Ishikawa (cell line): ENCODE measurements around the gene EP300.

Source experiments
- CEBPB ChIP-seq: IDR thresholded peaks from 2 replicates; pipeline ENCODE4 v1.6.1; 2012
- CREB1 ChIP-seq: IDR thresholded peaks from 2 replicates; pipeline ENCODE4 v1.6.1; 2012; ENCODE audit warnings: low read depth
- EGR1 ChIP-seq: IDR thresholded peaks from 2 replicates; pipeline ENCODE4 v1.6.1; 2012
- EP300 ChIP-seq: IDR thresholded peaks from 2 replicates; pipeline ENCODE4 v1.6.1; 2012; ENCODE audit warnings: borderline replicate concordance
- FOXM1 ChIP-seq: IDR thresholded peaks from 2 replicates; pipeline ENCODE4 v1.6.1; 2012; ENCODE audit warnings: low read depth, borderline replicate concordance
- NFIC ChIP-seq: IDR thresholded peaks from 2 replicates; pipeline ENCODE4 v1.6.1; 2012
- RAD21 ChIP-seq: IDR thresholded peaks from 2 replicates; pipeline ENCODE4 v1.6.1; 2012; ENCODE audit warnings: low read depth
- TAF1 ChIP-seq: IDR thresholded peaks from 2 replicates; pipeline ENCODE4 v1.6.1; 2012; ENCODE audit warnings: low read depth, mild to moderate bottlenecking
- TCF12 ChIP-seq: IDR thresholded peaks from 2 replicates; pipeline ENCODE4 v1.6.1; 2012; ENCODE audit warnings: low read depth
- TEAD4 ChIP-seq: IDR thresholded peaks from 2 replicates; pipeline ENCODE4 v1.6.1; 2012
- YY1 ChIP-seq: IDR thresholded peaks from 2 replicates; pipeline ENCODE4 v1.6.1; 2012; ENCODE audit warnings: low read depth
- ZBTB7A ChIP-seq: IDR thresholded peaks from 2 replicates; pipeline ENCODE4 v1.6.1; 2012; ENCODE audit warnings: low read depth
- TF ChIP-seq, protein P1 (sequence below): IDR thresholded peaks from 2 replicates; pipeline ENCODE4 v1.6.1; 2012
- TF ChIP-seq, protein P2 (sequence below): IDR thresholded peaks from 2 replicates; pipeline ENCODE4 v1.6.1; 2012
- TF ChIP-seq, protein P3 (sequence below): IDR thresholded peaks from 2 replicates; pipeline ENCODE4 v1.6.1; 2012; ENCODE audit warnings: low read depth, mild to moderate bottlenecking

Gene EP300

DNA sequence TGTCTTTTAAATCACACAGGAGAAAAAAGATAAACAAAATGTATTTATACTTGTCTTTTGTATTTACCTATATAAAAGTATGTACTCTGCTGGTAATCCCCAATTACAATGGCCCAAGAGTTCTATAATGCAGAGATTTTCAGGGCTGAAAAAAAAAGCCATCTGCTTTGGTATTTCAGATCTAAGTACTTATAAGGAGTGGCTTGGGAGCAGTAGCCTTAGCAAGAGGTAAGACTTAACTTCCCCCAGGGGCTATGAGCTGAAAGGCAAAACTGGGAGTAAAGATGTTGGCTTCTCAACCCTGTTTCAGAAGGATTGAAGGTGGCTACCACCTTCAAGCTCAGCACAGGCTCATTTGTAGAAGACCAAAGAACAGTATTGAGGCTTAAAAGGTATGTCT lies 35.3 kb upstream of the EP300 start:
- TF ChIP-seq TEAD4 = no peak
- TF ChIP-seq RAD21 = no peak
- no peak for TF ChIP-seq CEBPB
- no peak for TF ChIP-seq NFIC
- no peak for TF ChIP-seq EP300
- no peak for TF ChIP-seq ZBTB7A
- TF ChIP-seq, protein P1, sequence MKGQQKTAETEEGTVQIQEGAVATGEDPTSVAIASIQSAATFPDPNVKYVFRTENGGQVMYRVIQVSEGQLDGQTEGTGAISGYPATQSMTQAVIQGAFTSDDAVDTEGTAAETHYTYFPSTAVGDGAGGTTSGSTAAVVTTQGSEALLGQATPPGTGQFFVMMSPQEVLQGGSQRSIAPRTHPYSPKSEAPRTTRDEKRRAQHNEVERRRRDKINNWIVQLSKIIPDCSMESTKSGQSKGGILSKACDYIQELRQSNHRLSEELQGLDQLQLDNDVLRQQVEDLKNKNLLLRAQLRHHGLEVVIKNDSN = no peak
- no peak for TF ChIP-seq CREB1
- TF ChIP-seq TAF1 = no peak
- TF ChIP-seq, protein P2, sequence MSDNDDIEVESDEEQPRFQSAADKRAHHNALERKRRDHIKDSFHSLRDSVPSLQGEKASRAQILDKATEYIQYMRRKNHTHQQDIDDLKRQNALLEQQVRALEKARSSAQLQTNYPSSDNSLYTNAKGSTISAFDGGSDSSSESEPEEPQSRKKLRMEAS = no peak
- TF ChIP-seq, protein P3, sequence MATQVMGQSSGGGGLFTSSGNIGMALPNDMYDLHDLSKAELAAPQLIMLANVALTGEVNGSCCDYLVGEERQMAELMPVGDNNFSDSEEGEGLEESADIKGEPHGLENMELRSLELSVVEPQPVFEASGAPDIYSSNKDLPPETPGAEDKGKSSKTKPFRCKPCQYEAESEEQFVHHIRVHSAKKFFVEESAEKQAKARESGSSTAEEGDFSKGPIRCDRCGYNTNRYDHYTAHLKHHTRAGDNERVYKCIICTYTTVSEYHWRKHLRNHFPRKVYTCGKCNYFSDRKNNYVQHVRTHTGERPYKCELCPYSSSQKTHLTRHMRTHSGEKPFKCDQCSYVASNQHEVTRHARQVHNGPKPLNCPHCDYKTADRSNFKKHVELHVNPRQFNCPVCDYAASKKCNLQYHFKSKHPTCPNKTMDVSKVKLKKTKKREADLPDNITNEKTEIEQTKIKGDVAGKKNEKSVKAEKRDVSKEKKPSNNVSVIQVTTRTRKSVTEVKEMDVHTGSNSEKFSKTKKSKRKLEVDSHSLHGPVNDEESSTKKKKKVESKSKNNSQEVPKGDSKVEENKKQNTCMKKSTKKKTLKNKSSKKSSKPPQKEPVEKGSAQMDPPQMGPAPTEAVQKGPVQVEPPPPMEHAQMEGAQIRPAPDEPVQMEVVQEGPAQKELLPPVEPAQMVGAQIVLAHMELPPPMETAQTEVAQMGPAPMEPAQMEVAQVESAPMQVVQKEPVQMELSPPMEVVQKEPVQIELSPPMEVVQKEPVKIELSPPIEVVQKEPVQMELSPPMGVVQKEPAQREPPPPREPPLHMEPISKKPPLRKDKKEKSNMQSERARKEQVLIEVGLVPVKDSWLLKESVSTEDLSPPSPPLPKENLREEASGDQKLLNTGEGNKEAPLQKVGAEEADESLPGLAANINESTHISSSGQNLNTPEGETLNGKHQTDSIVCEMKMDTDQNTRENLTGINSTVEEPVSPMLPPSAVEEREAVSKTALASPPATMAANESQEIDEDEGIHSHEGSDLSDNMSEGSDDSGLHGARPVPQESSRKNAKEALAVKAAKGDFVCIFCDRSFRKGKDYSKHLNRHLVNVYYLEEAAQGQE = no peak
- no peak for TF ChIP-seq TCF12
- TF ChIP-seq EGR1 = no peak
- no peak for TF ChIP-seq YY1
- TF ChIP-seq FOXM1 = no peak

DNA sequence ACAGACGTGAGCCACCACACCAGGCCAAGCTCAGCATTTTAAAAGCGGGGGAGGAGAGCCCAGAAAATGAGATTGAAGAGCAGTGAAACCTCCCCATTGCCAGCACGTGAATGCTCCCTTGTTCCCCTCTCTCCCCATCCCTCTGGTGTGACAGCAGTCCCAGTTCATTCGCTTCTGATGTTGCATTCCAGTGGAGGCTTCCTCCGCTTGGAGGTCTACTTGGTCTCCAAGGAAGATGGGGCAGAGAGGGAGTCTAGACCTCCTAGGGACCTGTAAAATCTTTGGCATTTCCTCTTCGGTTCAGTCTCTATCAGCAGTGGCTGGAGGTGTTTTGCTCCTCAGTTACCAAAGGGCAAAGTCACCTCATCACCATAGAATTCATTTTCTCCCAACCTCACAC lies 30.2 kb upstream of the EP300 start:
- TF ChIP-seq CREB1 (no peak), FOXM1 (no peak), YY1 (no peak), EP300 (no peak), TCF12 (no peak), NFIC (no peak)
- TF ChIP-seq, protein P2 = no peak
- TF ChIP-seq, protein P3 = no peak

DNA sequence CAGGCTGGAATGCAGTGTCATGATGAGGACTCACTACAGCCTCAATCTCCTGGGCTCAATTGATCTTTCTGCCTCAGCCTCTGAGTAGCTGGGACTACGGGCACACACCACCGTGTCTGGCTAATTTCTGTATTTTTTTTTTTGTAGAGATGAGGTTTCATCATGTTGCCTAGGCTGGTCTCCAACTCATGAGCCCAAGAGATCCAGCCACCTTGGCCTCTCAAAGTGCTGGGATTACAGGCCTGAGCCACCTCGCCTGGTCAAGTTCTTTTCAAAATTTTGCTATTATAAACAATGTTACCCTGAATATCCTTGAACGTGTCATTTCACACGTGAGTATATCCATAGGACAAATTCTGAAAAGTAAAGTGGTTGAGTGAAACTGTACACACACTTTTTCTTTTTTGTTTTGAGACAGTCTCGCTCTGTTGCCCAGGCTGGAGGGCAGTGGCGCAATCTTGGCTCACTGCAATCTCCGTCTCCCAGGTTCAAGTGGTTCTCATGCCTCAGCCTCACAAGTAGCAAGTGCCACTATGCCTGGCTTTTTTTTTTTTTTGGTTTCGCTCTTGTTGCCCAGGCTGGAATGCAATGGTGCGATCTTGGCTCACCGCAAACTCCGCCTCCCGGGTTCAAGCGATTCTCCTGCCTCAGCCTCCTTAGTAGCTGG lies 21.6 kb upstream of the EP300 start:
- TF ChIP-seq CEBPB (0 out of 2 replicates have a peak, but pooled peaks have one; percentile 32), TCF12 (no peak)

DNA sequence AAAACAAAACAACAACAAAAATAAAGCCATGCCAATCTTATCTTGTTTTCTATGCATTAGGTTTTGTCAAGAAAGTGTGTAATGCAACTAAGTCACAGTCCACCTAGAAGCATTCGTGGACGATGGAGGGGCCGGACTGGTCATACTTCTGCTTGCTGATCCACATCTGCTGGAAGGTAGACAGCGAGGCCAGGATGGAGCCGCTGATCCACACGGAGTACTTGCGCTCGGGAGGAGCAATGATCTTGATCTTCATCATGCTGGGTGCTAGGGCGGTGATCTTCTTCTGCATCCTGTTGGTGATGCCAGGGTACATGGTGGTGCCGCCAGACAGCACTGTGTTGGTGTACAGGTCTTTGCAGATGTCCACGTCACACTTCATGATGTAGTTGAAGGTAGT lies 18.3 kb upstream of the EP300 start:
- TF ChIP-seq ZBTB7A = no peak
- no peak for TF ChIP-seq NFIC
- TF ChIP-seq, protein P1 = no peak
- TF ChIP-seq TAF1 = no peak
- TF ChIP-seq RAD21 = no peak
- TF ChIP-seq CEBPB = no peak
- no peak for TF ChIP-seq EP300
- no peak for TF ChIP-seq EGR1
- TF ChIP-seq TCF12 = no peak
- TF ChIP-seq CREB1 = no peak

DNA sequence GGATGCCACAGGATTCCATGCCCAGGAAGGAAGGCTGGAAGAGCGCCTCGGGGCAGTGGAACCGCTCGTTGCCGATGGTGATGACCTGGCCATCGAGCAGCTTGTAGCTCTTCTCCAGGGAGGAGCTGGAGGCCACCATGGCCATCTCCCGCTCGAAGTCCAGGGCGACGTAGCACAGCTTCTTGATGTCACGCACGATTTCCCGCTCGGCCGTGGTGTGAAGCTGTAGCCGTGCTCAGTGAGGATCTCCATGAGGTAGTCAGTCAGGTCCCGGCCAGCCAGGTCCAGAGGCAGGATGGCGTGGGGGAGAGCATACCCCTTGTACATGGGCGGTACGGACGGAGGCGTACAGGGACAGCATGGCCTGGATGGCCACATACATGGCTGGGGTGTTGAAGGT lies 17.9 kb upstream of the EP300 start:
- TF ChIP-seq CREB1 (no peak), FOXM1 (no peak), EP300 (no peak)
- TF ChIP-seq, protein P1 = no peak
- TF ChIP-seq, protein P2 = no peak

DNA sequence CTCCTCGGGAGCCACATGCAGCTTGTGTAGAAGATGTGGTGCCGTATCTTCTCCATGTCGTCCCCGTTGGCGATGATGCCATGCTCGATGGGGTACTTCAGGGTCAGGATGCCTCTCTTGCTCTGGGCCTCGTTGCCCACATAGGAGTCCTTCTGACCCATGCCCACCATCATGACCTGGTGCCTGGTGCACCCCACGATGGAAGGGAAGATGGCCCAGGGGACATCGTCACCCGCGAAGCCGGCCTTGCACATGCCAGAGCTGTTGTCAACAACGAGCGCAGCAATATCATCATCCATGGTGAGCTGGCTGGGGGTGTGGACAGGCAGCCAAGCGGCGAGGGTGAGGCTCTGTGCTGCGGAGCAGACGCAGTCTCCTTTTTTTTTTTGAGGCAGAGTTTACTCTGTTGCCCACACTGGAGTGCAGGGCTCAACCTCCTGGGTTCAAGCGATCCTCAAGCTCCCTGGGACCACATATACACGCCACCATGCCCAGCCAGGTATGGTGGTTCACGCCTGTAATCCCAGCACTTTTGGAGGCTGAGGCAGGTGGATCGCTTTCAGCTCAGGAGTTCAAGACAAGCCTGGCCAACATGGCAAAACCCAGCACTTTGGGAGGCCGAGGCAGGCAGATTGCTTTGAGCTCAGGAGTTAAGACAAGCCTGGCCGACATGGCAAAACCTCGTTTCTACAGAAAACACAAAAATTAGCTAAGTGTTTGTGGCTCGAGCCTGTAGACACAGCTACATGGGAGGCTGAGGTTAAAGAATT lies 17.3 kb upstream of the EP300 start:
- TF ChIP-seq EP300 (no peak), CEBPB (no peak)
- TF ChIP-seq, protein P3 = no peak
